CD4-positive, alpha-beta T cell treated with Interleukin-4 for 1 hour (primary cell): ENCODE measurements around the gene RASGRF1.

Experiments used
- DNase-seq, 2 donors: peaks; one replicate each; pipeline ENCODE4 v3.0.0-alpha.2; 2020 to 2022

The RASGRF1 gene

GRCh38 chr15:78925956-78926743 is 164.4 kb downstream of the RASGRF1 start:
- DNase-seq, result no peak

GRCh38 chr15:78925076-78925624 is 165.4 kb downstream of the RASGRF1 start:
- DNase-seq, result no peak

- no peak for DNase-seq
Observed at GRCh38 chr15:78923480-78924360, 166.9 kb downstream of the RASGRF1 start.

- no peak for DNase-seq
Observed at GRCh38 chr15:78923015-78923414, 167.6 kb downstream of the RASGRF1 start.

GRCh38 chr15:78922527-78922926 is 168.1 kb downstream of the RASGRF1 start:
- no peak for DNase-seq

- no peak for DNase-seq
Observed at GRCh38 chr15:78921940-78922339, 168.6 kb downstream of the RASGRF1 start.

- no peak for DNase-seq
Observed at GRCh38 chr15:78921517-78921916, 169.1 kb downstream of the RASGRF1 start.

- no peak for DNase-seq
Observed at GRCh38 chr15:78917888-78918287, 172.7 kb downstream of the RASGRF1 start.

GRCh38 chr15:78916088-78916487 is 174.5 kb downstream of the RASGRF1 start:
- no peak for DNase-seq

- DNase-seq, result peak; percentile 20 to 51
Observed at GRCh38 chr15:78915341-78916087, 175.1 kb downstream of the RASGRF1 start.

GRCh38 chr15:78914027-78914764 is 176.4 kb downstream of the RASGRF1 start:
- DNase-seq, result no peak

- DNase-seq, result no peak
Observed at GRCh38 chr15:78913012-78913411, 177.6 kb downstream of the RASGRF1 start.

GRCh38 chr15:78912316-78912715 is 178.3 kb downstream of the RASGRF1 start:
- DNase-seq, result no peak

GRCh38 chr15:78910271-78910670 is 180.3 kb downstream of the RASGRF1 start:
- DNase-seq, result no peak
